Gastrocnemius medialis (tissue), 4 donors: ENCODE measurements around the gene KRT38. TPM values are rescaled to one million over a fixed set of nuclear protein-coding genes. Genes with fewer than 3 reads are reported as not detected.

Source experiments
- ATAC-seq, 2 donors: fragments of 150-250 bp; one replicate each; pipeline ENCODE4 v1.9.1; 2016
- DNase-seq, 2 donors: peaks; one replicate each; pipeline ENCODE4 v3.0.0-alpha.2; 2019
- H3K27ac ChIP-seq, 4 donors: fragments of 200-600 bp; sonication (generic); 1 replicate in 1 of 4; 2 replicates in 3 of 4; pipeline ENCODE4 v1.5.1; 2016 to 2018; ENCODE audit warnings: mild to moderate bottlenecking in 2 of 4, moderate library complexity in 1 of 4
- H3K27me3 ChIP-seq, 3 donors: fragments of 200-600 bp; sonication (generic) in 2 of 3; 1 replicate in 1 of 3; 2 replicates in 2 of 3; pipeline versions ENCODE4 v1.5.1 to v1.6.0; 2016 to 2019; ENCODE audit warnings: mild to moderate bottlenecking in 1 of 3, moderate library complexity in 1 of 3
- H3K36me3 ChIP-seq, 2 donors: fragments of 200-600 bp; sonication (generic) in 1 of 2; one replicate each; pipeline ENCODE4 v1.5.1; 2017 to 2018
- H3K4me1 ChIP-seq, 2 donors: fragments of 200-600 bp; sonication (generic) in 1 of 2; one replicate each; pipeline ENCODE4 v1.5.1; 2016 to 2017; ENCODE audit warnings: mild to moderate bottlenecking in 2 of 2
- H3K4me3 ChIP-seq, 4 donors: fragments of 200-600 bp; sonication (generic) in 3 of 4; 1 replicate in 1 of 4; 2 replicates in 3 of 4; pipeline ENCODE4 v1.5.1; 2016 to 2019; ENCODE audit warnings: mild to moderate bottlenecking in 2 of 4
- H3K9me3 ChIP-seq, 3 donors: fragments of 200-600 bp; sonication (generic) in 2 of 3; 1 replicate in 1 of 3; 2 replicates in 2 of 3; pipeline ENCODE4 v1.5.1; 2016 to 2019
- CTCF ChIP-seq, 5 experiments: fragments of 450-650 bp in 3 of 5; fragments of 200-600 bp in 2 of 5; sonication (generic) in 2 of 5; IDR thresholded peaks in 4 of 5; conservative IDR thresholded peaks in 1 of 5; 1 replicate in 4 of 5; 2 replicates in 1 of 5; pipeline ENCODE4 v1.5.1; 2016 to 2019; ENCODE audit warnings: antibody characterized with exemption in 5 of 5, mild to moderate bottlenecking in 3 of 5, moderate library complexity in 3 of 5
- POLR2A ChIP-seq, 2 donors: fragments of 450-650 bp; IDR thresholded peaks; one replicate each; pipeline ENCODE4 v1.6.1; 2017; ENCODE audit warnings: antibody characterized with exemption in 2 of 2, mild to moderate bottlenecking in 2 of 2, moderate library complexity in 2 of 2
- in situ Hi-C, 4 donors: fragments of 200-750 bp; cut with MboI; loops; one replicate each; pipeline versions ENCODE4 v1.15.0 to v1.8.0; 2017; ENCODE audit warnings: low sequenced_read_pairs in 4 of 4
- intact Hi-C: fragments of 100-400 bp; cut with DNase I; formaldehyde crosslinking; loops from one replicate; pipeline ENCODE4 v1.15.1; 2023; ENCODE audit warnings: low total_unique reads
- total RNA-seq, 4 donors: library from RNA; depleted of rRNA; stranded (reverse); fragments of >200 nt; gene quantifications; one replicate each; pipeline versions ENCODE4 v1.1.0 to v1.2.3, GENCODE V29; 2016

KRT38 gene
- total RNA-seq, 4 donors from 2014 or later, result not detected

- H3K9me3 ChIP-seq, result no peaks in the 10 kb centered on the region
- no peak overlapping the region for H3K27ac ChIP-seq
- in situ Hi-C loops, result no loop called here
- TF ChIP-seq POLR2A (IDR thresholded peaks at IDR 0.05), result no peak
- no peak for TF ChIP-seq CTCF (IDR thresholded peaks at IDR 0.05 in 4 of 5, conservative IDR thresholded peaks at IDR 0.05 in 1 of 5)
- ATAC-seq, result no peak
- no peak for DNase-seq
- H3K27me3 ChIP-seq, result no peaks in the 10 kb centered on the region
- H3K4me3 ChIP-seq, result no peak overlapping the region
- H3K4me1 ChIP-seq, result peaks cover 0 to 12% of the 10 kb centered on the region in 2 donors
- H3K36me3 ChIP-seq, result no peaks in the 10 kb centered on the region
- intact Hi-C loops, result no loop called here
These were observed 22.5 kb downstream of the KRT38 start for GRCh38 chr17:41418116-41418860.

DNA sequence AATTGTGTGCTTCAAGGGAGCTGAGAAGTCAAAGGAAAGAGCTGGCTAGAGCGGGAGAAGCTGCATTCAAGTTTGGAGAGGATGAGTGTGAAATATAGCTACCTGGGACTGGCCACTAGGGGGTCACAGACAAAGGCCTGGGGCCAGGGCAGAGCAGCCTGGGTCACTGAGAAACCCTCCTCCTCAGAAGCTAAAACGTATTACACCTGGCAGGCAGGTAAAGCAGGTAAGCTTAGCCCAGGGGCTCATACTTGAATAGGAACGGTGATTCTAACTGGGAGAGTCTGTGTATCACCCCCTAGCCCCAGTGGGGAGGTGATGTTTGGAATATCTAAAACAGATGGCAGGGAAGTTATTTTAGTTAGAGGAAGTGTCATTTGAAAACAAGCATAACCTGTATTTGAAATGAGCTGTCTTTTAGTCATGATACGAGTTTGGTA lies 23.2 kb downstream of the KRT38 start:
- in situ Hi-C loops (no loop called here), intact Hi-C loops (no loop called here)

GRCh38 chr17:41417127-41417526 lies 23.7 kb downstream of the KRT38 start:
- TF ChIP-seq POLR2A (IDR thresholded peaks at IDR 0.05) (no peak), CTCF (IDR thresholded peaks at IDR 0.05 in 4 of 5, conservative IDR thresholded peaks at IDR 0.05 in 1 of 5) (no peak)
- DNase-seq (no peak), ATAC-seq (no peak)
- H3K4me1 ChIP-seq, result peaks cover 0 to 12% of the 10 kb centered on the region in 2 donors
- no peaks in the 10 kb centered on the region for H3K36me3 ChIP-seq
- H3K27me3 ChIP-seq, result no peaks in the 10 kb centered on the region
- no peak overlapping the region for H3K27ac ChIP-seq
- H3K9me3 ChIP-seq, result no peaks in the 10 kb centered on the region
- in situ Hi-C loops (no loop called here), intact Hi-C loops (no loop called here)
- H3K4me3 ChIP-seq, result no peak overlapping the region

More for the DNA sequence above, 23.2 kb downstream of the KRT38 start:
- Histone ChIP-seq H3K4me1 (peaks cover 0 to 12% of the 10 kb centered on the region in 2 donors), H3K4me3 (no peak overlapping the region), H3K27ac (no peak overlapping the region), H3K36me3 (no peaks in the 10 kb centered on the region), H3K9me3 (no peaks in the 10 kb centered on the region), H3K27me3 (no peaks in the 10 kb centered on the region)
- DNase-seq, result no peak
- TF ChIP-seq CTCF (IDR thresholded peaks at IDR 0.05 in 4 of 5, conservative IDR thresholded peaks at IDR 0.05 in 1 of 5) (no peak), POLR2A (IDR thresholded peaks at IDR 0.05) (no peak)
- ATAC-seq, result no peak

DNA sequence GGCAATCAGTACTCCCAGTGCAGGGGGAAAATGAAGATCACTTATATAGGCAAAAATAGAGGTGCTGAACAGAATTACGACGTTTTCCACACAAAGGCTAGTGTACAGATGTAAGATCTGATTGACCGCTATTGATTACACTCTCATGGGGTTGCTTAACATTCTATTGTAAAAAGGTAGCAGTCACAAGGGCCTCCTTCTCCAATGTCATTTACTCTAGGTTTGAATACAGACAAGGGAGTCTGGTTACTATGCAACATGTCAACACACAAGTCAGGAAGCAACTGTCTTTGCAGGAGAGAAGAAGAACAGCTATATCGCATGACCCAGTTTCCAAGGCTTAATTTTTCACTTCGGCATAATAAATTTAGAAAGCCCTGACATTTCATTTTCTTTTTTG lies 24.3 kb downstream of the KRT38 start:
- in situ Hi-C loops, result no loop called here
- H3K4me1 ChIP-seq, result peaks cover 0 to 12% of the 10 kb centered on the region in 2 donors
- no peaks in the 10 kb centered on the region for H3K27me3 ChIP-seq
- intact Hi-C loops, result no loop called here
- TF ChIP-seq CTCF (IDR thresholded peaks at IDR 0.05 in 4 of 5, conservative IDR thresholded peaks at IDR 0.05 in 1 of 5) (no peak), POLR2A (IDR thresholded peaks at IDR 0.05) (no peak)
- H3K9me3 ChIP-seq, result no peaks in the 10 kb centered on the region
- no peak for DNase-seq
- no peak overlapping the region for H3K4me3 ChIP-seq
- H3K36me3 ChIP-seq, result no peaks in the 10 kb centered on the region
- peak in 1 of 2 donors; percentile 64 for ATAC-seq
- peak overlapping the region in 1 of 4 donors; percentile 61 for H3K27ac ChIP-seq
